CD4-positive, alpha-beta T cell treated with Interleukin-17A for 4 hours (primary cell): ENCODE results near the gene NDUFAF2.
A peak's percentile ranks its signal among the peaks of the same experiment; 100 is the strongest.
"Not testable (repeated sequence)": the region's sequence is repeated elsewhere in the genome, so short reads cannot be mapped to it uniquely, and the experiment has no call there.

Experiments used
- DNase-seq: peaks from one replicate; pipeline ENCODE4 v3.0.0-alpha.2; 2020; ENCODE audit warnings: mixed read lengths

The NDUFAF2 gene, protein sequence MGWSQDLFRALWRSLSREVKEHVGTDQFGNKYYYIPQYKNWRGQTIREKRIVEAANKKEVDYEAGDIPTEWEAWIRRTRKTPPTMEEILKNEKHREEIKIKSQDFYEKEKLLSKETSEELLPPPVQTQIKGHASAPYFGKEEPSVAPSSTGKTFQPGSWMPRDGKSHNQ

GRCh38 chr5:60944904-60945812 lies at the start of gene NDUFAF2, which contains the start of gene ERCC8:
NDUFAF2 (plus strand) TSS chr5:60945205; CDS start chr5:60945256, 51 bp downstream.
ERCC8 (minus strand) TSS chr5:60945070; CDS start chr5:60945008, 62 bp downstream.
- DNase-seq: peak; percentile 86

- no peak for DNase-seq
Observed at GRCh38 chr5:60896991-60897390, 48.0 kb upstream of the NDUFAF2 start.

DNA sequence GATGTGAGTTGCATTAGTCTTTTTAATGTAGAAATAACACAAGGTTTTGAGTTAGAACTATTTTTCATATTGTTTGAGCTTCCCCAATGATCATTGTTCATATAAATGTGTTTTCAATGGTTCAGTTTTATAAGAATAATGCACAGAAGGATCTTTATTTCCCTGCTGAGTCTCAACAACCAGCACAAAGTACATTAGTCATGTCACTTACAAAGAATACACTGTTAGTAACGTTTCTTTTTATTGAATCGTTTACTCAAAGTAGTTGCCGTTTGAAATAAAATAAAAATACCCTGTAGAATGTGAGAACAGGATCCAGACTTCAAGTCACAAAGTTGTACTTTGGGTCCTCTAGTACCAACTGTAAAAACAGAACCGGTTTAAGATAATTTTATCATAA lies 41.6 kb upstream of the NDUFAF2 start:
- no peak for DNase-seq

DNA sequence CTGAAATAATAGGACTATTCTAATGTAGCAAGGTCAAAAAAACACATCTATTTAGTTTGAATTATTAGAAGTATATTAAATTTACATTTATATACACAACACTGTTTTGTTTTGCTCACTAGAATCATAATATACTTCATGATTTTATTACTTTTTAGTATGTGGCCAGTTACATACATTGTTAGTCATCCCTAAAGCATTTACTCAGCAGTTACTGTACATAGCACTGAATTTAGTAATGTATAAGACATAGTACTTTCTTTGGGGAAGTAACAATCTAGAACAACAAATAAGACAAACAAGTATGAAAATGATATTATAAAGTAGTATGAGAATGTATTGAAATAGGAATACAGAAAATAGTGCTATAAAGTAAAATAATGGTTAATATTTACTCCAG lies 28.4 kb upstream of the NDUFAF2 start:
- DNase-seq: no peak

DNA sequence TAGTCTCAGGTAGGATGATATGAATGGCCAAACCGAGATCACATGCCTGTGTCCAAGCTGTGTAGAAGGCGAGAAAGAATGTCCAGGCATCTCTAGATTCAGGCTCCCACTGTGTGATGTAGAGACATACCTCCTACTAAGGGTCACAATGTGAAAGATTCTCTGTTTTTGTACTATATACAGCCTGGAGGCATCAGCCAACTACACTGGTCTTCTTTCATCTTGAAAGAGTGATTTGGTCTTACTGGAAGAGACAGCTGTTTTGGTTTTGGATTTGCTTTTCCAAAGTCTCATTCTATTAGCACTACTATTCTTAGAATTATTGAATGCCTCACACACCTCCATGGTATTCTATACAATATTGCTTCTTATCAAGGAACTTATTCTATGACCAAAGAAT lies 26.5 kb upstream of the NDUFAF2 start:
- DNase-seq: no peak

GRCh38 chr5:60927450-60927849 lies 17.6 kb upstream of the NDUFAF2 start:
- no peak for DNase-seq

DNA sequence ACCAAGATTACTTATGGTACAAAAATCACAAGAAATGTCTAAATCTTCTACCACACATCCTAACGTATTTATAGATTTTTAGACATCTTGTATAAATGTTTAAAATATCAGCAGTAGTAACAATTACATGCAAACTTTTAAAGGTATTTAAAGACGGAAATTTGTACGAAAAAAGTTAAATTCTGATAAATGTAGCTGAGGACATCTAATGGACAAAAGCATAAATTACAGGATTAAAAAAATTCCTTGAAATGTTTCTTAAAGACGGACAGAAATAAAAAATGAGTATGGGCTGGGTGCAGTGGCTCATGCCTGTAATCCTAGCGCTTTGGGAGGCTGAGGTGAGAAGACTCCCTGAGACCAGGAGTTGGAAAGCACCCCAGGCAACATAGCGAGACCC lies 16.0 kb upstream of the NDUFAF2 start:
- no peak for DNase-seq

DNA sequence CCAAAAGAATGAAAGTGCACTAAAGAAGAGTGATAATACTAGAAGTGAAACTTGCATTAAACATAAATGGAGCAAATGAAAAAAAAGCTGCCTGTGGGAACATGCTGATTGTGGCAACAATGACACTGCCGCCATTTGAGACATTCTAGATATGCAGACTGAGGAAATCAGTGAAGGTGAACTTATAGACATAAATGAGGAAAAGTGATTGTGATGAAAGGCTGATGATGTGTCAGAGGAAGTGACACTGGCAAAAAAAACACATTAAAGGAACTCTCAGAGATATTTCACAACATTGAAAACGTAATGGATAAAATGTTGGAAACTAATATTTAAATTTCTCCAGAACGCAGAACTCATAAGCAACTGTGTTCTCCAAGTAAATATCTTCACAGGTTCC lies 1.4 kb upstream of the NDUFAF2 start:
- DNase-seq: no peak

DNA sequence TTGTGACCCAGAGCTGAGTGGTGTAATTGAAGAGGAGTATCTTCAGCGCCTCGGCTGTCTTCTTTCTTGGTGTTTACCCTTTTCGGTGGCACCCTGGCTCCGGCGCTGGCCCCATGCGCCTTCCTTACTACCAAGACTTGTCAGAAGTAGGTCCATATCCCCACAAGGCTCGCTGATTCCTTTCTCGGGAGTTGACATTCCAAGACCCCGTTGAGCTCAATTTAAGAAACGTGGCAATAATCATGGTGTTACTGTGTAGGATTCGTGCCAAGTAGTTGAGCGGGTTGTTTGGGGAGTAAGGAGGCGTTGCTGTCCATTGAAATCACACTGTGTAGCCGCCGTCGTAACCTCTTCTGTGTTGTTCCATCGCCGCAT lies 795 bp downstream of the NDUFAF2 start:
- no peak for DNase-seq

GRCh38 chr5:60948738-60949137 lies 3.7 kb downstream of the NDUFAF2 start:
- no peak for DNase-seq

- no peak for DNase-seq
Observed at GRCh38 chr5:60955239-60955638, 10.2 kb downstream of the NDUFAF2 start.

- no peak for DNase-seq
Observed at GRCh38 chr5:60958088-60958487, 13.1 kb downstream of the NDUFAF2 start.

DNA sequence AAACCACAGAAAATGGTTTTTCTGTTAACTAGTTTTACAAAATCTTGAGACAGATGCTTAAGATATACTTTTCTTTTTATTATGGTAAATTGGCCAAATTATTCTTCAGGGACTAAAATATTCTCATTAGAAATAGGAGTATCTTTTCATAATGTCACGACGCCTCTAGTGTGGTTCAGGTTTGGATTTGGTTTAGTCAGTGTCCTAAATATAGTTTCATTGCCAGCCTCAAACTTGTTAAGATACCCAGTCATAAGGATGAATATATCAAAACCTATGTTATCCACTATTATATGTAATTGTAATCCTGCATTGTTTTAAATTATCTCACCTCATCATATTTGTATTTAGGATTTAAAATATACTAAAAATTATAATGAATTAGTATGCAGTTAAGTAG lies 13.7 kb downstream of the NDUFAF2 start:
- DNase-seq: no peak

- DNase-seq: no peak
Observed at GRCh38 chr5:60959156-60959555, 14.2 kb downstream of the NDUFAF2 start.

- peak; percentile 5 for DNase-seq
Observed at GRCh38 chr5:60960591-60960990, 15.6 kb downstream of the NDUFAF2 start.

- DNase-seq: no peak
Observed at GRCh38 chr5:60961685-60962084, 16.7 kb downstream of the NDUFAF2 start.

GRCh38 chr5:60972231-60972630 lies 27.2 kb downstream of the NDUFAF2 start:
- DNase-seq: no peak

DNA sequence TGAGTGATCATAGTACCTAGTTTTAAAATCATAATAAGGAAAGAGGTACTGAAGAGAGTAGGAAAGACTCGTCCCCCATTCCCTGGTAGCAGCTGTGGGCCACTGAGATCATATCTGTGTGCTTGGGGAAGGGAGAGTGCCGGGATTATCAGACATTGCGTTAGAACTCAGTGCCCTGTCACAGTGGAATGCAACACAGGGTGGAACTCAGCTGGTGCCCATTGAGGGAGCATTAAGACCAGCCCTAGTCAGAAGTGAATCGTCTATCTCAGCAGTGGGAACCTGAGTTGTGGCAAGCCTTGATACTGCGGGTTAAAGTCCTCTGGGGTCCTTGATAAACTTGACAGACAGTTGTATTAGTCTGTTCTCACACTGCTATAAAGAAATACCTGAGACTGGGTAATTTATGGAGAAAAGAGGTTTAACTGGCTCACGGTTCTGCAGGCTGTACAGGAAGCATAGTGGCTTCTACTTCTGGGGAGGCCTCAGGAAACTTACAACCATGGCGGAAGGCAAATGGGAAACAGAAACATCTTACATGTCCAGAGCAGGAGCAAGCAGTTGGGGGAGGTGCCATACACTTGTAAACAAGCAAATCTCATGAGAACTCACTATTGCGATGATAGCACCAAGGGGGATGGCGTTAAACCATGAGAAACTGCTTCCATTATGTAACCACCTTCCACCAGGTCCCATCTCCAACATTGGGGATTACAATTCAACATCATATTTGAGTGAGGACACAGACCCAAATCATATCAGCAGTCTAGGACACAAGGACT lies 33.1 kb downstream of the NDUFAF2 start:
- DNase-seq: no peak

DNA sequence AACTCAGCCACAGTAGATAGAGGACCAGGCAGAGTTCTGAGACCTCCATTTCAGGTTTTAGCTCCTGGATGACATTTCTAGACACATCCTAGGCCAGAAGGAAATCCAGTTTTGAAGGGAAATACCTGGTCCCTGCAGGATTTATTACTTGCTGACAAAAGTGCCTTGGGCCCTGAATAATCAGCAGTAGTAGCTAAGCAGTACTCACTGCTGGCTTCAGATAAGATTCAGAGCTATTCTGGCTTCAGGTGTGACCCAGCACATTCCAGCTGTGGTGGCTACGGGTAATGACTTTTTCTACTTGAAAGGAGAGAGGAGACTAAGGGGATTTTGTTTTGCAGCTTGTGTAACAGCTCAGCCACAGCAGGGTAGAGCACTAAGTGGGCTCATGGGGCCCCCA lies 34.0 kb downstream of the NDUFAF2 start:
- DNase-seq: no peak

DNA sequence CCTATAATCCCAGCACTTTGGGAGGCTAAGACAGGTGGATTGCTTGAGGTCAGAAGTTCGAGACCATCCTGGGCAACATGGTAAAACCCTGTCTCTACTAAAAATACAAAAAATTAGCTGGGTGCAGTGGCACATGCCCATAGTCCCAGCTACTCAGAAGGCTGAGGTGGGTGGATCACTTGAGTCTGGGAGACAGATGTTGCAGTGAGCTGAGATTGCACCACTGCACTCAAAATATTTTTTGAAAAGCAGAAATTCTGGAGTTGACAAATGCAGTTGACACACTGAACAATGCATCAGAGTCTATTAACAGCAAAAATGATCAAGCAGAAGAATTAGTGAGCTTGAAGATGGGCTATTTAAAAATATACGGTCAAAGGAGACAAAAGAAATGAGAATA lies 35.5 kb downstream of the NDUFAF2 start:
- DNase-seq: no peak

DNA sequence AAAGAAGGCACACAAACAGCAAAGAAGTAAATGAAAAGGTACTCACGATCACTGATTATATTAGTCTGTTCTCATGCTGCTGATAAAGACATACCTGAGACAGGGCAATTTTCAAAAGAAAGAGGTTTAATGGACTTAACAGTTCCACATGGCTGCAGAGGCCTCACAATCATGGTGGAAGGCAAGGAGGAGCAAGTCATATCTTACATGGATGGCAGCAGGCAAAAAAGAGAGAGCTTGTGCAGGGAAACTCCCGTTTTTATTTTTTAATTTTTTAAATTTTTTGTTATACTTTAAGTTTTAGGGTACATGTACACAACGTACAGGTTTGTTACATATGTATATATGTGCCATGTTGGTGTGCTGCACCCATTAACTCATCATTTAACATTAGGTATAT lies 37.1 kb downstream of the NDUFAF2 start:
- not testable (repeated sequence) for DNase-seq

GRCh38 chr5:60989790-60990189 lies 44.8 kb downstream of the NDUFAF2 start:
- no peak for DNase-seq

GRCh38 chr5:60992871-60993270 lies 47.9 kb downstream of the NDUFAF2 start:
- no peak for DNase-seq

- DNase-seq: no peak
Observed at GRCh38 chr5:60993425-60993824, 48.4 kb downstream of the NDUFAF2 start.
